ENCODE measurements around the gene TSKU. TPM values are rescaled to one million over a fixed set of nuclear protein-coding genes. Genes with fewer than 3 reads are reported as not detected.
A peak's percentile ranks its signal among the peaks of the same experiment; 100 is the strongest.

Gene TSKU
- total and polyA plus RNA-seq, 2 experiments from 2014 or later, result 61.9 to 81.9 TPM

GRCh38 chr11:76835036-76835435, 51.9 kb downstream of the TSKU start:
- Histone ChIP-seq H3K4me2 (no peak overlapping the region), H3K27ac (no peak overlapping the region), H3K79me2 (no peaks in the 10 kb centered on the region), H3K4me3 (no peak overlapping the region), H3K36me3 (replicated peaks; ENCODE audit: insufficient read depth, low read depth) (no peaks in the 10 kb centered on the region), H3K4me1 (ENCODE audit: insufficient read depth) (peaks cover 14% of the 10 kb centered on the region), H4K20me1 (ENCODE audit: insufficient read depth, poor library complexity, severe bottlenecking) (no peaks in the 10 kb centered on the region), H2AFZ (no peak overlapping the region), H3K27me3 (no peaks in the 10 kb centered on the region), H3K9me3 (ENCODE audit: low read depth) (no peaks in the 10 kb centered on the region), H3K9me2 (replicated peaks; ENCODE audit: insufficient read depth) (no peaks in the 10 kb centered on the region)
- 66% methylated on average over 2 of the region's 2 CpGs for WGBS (ENCODE audit: low lambda C conversion rate, missing lambda C conversion rate)
- TF ChIP-seq EZH2phosphoT487 (IDR thresholded peaks at IDR 0.05; ENCODE audit: low read depth, severe bottlenecking, unreplicated experiment) (no peak), CTCF (IDR thresholded peaks at IDR 0.05; ENCODE audit: poor library complexity) (no peak), EZH2 (IDR thresholded peaks at IDR 0.05; ENCODE audit: borderline replicate concordance) (no peak)
- DNase-seq (ENCODE audit: low spot score), result no peak

GRCh38 chr11:76835928-76836612, 52.9 kb downstream of the TSKU start:
- no peak overlapping the region for H3K27ac ChIP-seq
- H3K27me3 ChIP-seq, result no peaks in the 10 kb centered on the region
- no peak overlapping the region for H3K4me2 ChIP-seq
- no peaks in the 10 kb centered on the region for H3K79me2 ChIP-seq
- 74% methylated on average over 5 of the region's 5 CpGs for WGBS (ENCODE audit: low lambda C conversion rate, missing lambda C conversion rate)
- DNase-seq (ENCODE audit: low spot score), result peak; percentile 53
- no peaks in the 10 kb centered on the region for H3K9me2 ChIP-seq (replicated peaks; ENCODE audit: insufficient read depth)
- H3K4me1 ChIP-seq (ENCODE audit: insufficient read depth), result peaks cover 6% of the 10 kb centered on the region
- TF ChIP-seq EZH2 (IDR thresholded peaks at IDR 0.05; ENCODE audit: borderline replicate concordance) (no peak), EZH2phosphoT487 (IDR thresholded peaks at IDR 0.05; ENCODE audit: low read depth, severe bottlenecking, unreplicated experiment) (no peak), CTCF (IDR thresholded peaks at IDR 0.05; ENCODE audit: poor library complexity) (no peak)
- no peaks in the 10 kb centered on the region for H3K9me3 ChIP-seq (ENCODE audit: low read depth)
- H3K36me3 ChIP-seq (replicated peaks; ENCODE audit: insufficient read depth, low read depth), result no peaks in the 10 kb centered on the region
- H3K4me3 ChIP-seq, result no peak overlapping the region
- H2AFZ ChIP-seq, result no peak overlapping the region
- H4K20me1 ChIP-seq (ENCODE audit: insufficient read depth, poor library complexity, severe bottlenecking), result no peaks in the 10 kb centered on the region

GRCh38 chr11:76836613-76837291, 53.6 kb downstream of the TSKU start:
- Histone ChIP-seq H2AFZ (no peak overlapping the region), H3K9me2 (replicated peaks; ENCODE audit: insufficient read depth) (no peaks in the 10 kb centered on the region), H3K9me3 (ENCODE audit: low read depth) (no peaks in the 10 kb centered on the region), H3K36me3 (replicated peaks; ENCODE audit: insufficient read depth, low read depth) (no peaks in the 10 kb centered on the region), H4K20me1 (ENCODE audit: insufficient read depth, poor library complexity, severe bottlenecking) (no peaks in the 10 kb centered on the region), H3K4me2 (no peak overlapping the region), H3K79me2 (no peaks in the 10 kb centered on the region), H3K27me3 (no peaks in the 10 kb centered on the region), H3K27ac (no peak overlapping the region), H3K4me3 (no peak overlapping the region), H3K4me1 (ENCODE audit: insufficient read depth) (peaks cover 3% of the 10 kb centered on the region)
- 78% methylated on average over 11 of the region's 11 CpGs for WGBS (ENCODE audit: low lambda C conversion rate, missing lambda C conversion rate)
- no peak for DNase-seq (ENCODE audit: low spot score)
- TF ChIP-seq CTCF (IDR thresholded peaks at IDR 0.05; ENCODE audit: poor library complexity) (no peak), EZH2phosphoT487 (IDR thresholded peaks at IDR 0.05; ENCODE audit: low read depth, severe bottlenecking, unreplicated experiment) (no peak), EZH2 (IDR thresholded peaks at IDR 0.05; ENCODE audit: borderline replicate concordance) (no peak)

Measured in hepatocyte (in vitro differentiated cells).